K562 (cell line): Measurements from ENCODE around the gene ARHGDIA. TPM values are rescaled to one million over a fixed set of nuclear protein-coding genes. Genes with fewer than 3 reads are reported as not detected.

Experiments used
- ATAC-seq: fragments of 200-7000 bp; cut with Tn5 transposase; 3 replicates; pipeline ENCODE4 v1.9.1; 2020; ENCODE audit warnings: moderate library complexity
- BruUV-seq: library from RNA; stranded (reverse); fragments of 400-500 nt; replicated peaks from 2 replicates; lab custom pipeline; 2021; lab: Mats Ljungman, UMichigan
- CTCF ChIA-PET: fragments of 300-600 bp; formaldehyde crosslinking; extraction: SDS; loops from one replicate; lab custom pipeline; 2021; ENCODE audit warnings: low intra/inter-chr PET ratio; lab: Yijun Ruan, JAX
- POLR2A ChIA-PET: fragments of 300-600, 350-650 bp; sonication (Branson Sonifier 250); formaldehyde crosslinking; extraction: SDS; loops from one replicate; lab custom pipeline; 2021; ENCODE audit warnings: antibody characterized with exemption, inconsistent platforms; lab: Yijun Ruan, JAX
- DNase-seq, 4 experiments: peaks; one replicate each; pipeline versions ENCODE4 v3.0.0 to v3.0.0-alpha.2; 2011 to 2018; ENCODE audit warnings: low spot score in 3 of 4, mixed read lengths in 3 of 4; ENCODE audit errors: extremely low read depth in 1 of 4
- FAIRE-seq: peaks from 2 replicates; lab custom pipeline; 2011; peaks lifted over from hg19 to GRCh38; lab: Jason Lieb, UNC
- H2AFZ ChIP-seq: 2 replicates; pipeline ENCODE4 v1.6.0; 2011; ENCODE audit warnings: low read depth, low read length, control low read depth, inconsistent platforms
- H3K27ac ChIP-seq: fragments of 200-600 bp; 3 replicates; pipeline ENCODE4 v1.8.0; 2011; ENCODE audit warnings: low read depth, mild to moderate bottlenecking, control low read depth, inconsistent platforms, low read length, moderate library complexity, mixed read lengths; ENCODE audit errors: extremely low read depth
- H3K27me3 ChIP-seq, 2 experiments: fragments of 300-600 bp in 1 of 2; 2 replicates in 1 of 2; 3 replicates in 1 of 2; pipeline versions ENCODE4 v1.6.0 to v1.8.0; 2011; ENCODE audit warnings: inconsistent platforms in 2 of 2, low read length in 2 of 2, mild to moderate bottlenecking in 1 of 2, mixed read lengths in 1 of 2, moderate library complexity in 1 of 2; ENCODE audit not compliant: control insufficient read depth in 2 of 2, insufficient read depth in 2 of 2
- H3K36me3 ChIP-seq: fragments of 300-600 bp; 3 replicates; pipeline ENCODE4 v1.8.0; 2011; ENCODE audit warnings: mild to moderate bottlenecking, low read length, inconsistent platforms; ENCODE audit not compliant: control insufficient read depth, insufficient read depth
- H3K4me1 ChIP-seq, 2 experiments: fragments of 200-600 bp in 1 of 2; replicated peaks in 1 of 2; 2 replicates in 1 of 2; 3 replicates in 1 of 2; pipeline versions ENCODE4 v1.5.1 to v1.8.0; 2011; ENCODE audit warnings: inconsistent platforms in 2 of 2, low read length in 2 of 2, mild to moderate bottlenecking in 1 of 2, mixed read lengths in 1 of 2, moderate library complexity in 1 of 2; ENCODE audit not compliant: control insufficient read depth in 2 of 2, insufficient read depth in 2 of 2
- H3K4me2 ChIP-seq: 2 replicates; pipeline ENCODE4 v1.6.1; 2011; ENCODE audit warnings: low read length, control low read depth, inconsistent platforms, mixed read lengths; ENCODE audit not compliant: insufficient read depth
- H3K4me3 ChIP-seq: fragments of 200-600 bp; sonication (generic), shearing (Covaris generic); 2 replicates; pipeline ENCODE4 v1.5.1; 2016; ENCODE audit warnings: control low read depth, inconsistent platforms
- H3K79me2 ChIP-seq: fragments of 200-600 bp; 3 replicates; pipeline ENCODE4 v1.8.0; 2011; ENCODE audit warnings: low read length, inconsistent platforms; ENCODE audit not compliant: control insufficient read depth, insufficient read depth
- H3K9ac ChIP-seq, 2 experiments: 2 replicates each; pipeline versions ENCODE4 v1.6.0 to v1.6.1; 2011; ENCODE audit warnings: low read depth in 2 of 2, low read length in 2 of 2, control low read depth in 1 of 2, inconsistent platforms in 1 of 2, mild to moderate bottlenecking in 1 of 2, mixed read lengths in 1 of 2; ENCODE audit not compliant: insufficient read depth in 1 of 2
- H3K9me1 ChIP-seq: one replicate; pipeline ENCODE4 v1.6.0; 2011; ENCODE audit warnings: inconsistent platforms, mild to moderate bottlenecking, low read length, moderate library complexity; ENCODE audit not compliant: control insufficient read depth, insufficient read depth
- H3K9me3 ChIP-seq: replicated peaks from 2 replicates; pipeline ENCODE4 v1.5.1; 2011; ENCODE audit warnings: low read depth, low read length, inconsistent platforms; ENCODE audit not compliant: control insufficient read depth, insufficient read depth
- H4K20me1 ChIP-seq: replicated peaks from 2 replicates; pipeline ENCODE4 v1.6.1; 2011; ENCODE audit warnings: low read length, inconsistent platforms, mixed read lengths; ENCODE audit not compliant: control insufficient read depth, insufficient read depth
- FOXA3 ChIP-seq, 2 experiments: fragments of 450-650 bp in 1 of 2; sonication (generic) in 1 of 2; formaldehyde crosslinking; IDR thresholded peaks in 1 of 2; conservative IDR thresholded peaks in 1 of 2; 2 replicates each; pipeline versions ENCODE4 v1.4.0 to v1.8.0; 2020 to 2022; ENCODE audit warnings: mild to moderate bottlenecking in 2 of 2, missing genetic modification reagents in 1 of 2
- FOXP1 ChIP-seq: sonication (generic); formaldehyde crosslinking; IDR thresholded peaks from 2 replicates; pipeline ENCODE4 v1.8.0; 2022; ENCODE audit warnings: mild to moderate bottlenecking, missing genetic modification reagents
- FUS ChIP-seq: fragments of 200-400 bp; formaldehyde crosslinking; optimal IDR thresholded peaks from 2 replicates; pipeline ENCODE3; 2017; ENCODE audit warnings: low read depth, low read length
- KLF10 ChIP-seq: fragments of 250-450 bp; sonication (Bioruptor Pico); IDR thresholded peaks from 2 replicates; pipeline ENCODE4 v1.6.1; 2021; ENCODE audit warnings: matching md5 sums
- NCOA6 ChIP-seq: fragments of 450-650 bp; IDR thresholded peaks from 2 replicates; pipeline ENCODE4 v1.6.1; 2017; ENCODE audit warnings: mild to moderate bottlenecking
- POLR2AphosphoS5 ChIP-seq: IDR thresholded peaks from 2 replicates; pipeline ENCODE4 v1.6.1; 2011; ENCODE audit warnings: mild to moderate bottlenecking, low read depth, low read length, moderate library complexity; ENCODE audit not compliant: control insufficient read depth, insufficient read depth
- POLR2G ChIP-seq: fragments of 200-400 bp; formaldehyde crosslinking; IDR thresholded peaks from 2 replicates; pipeline ENCODE4 v1.6.1; 2017; ENCODE audit warnings: low read depth, mild to moderate bottlenecking, antibody characterized with exemption, low read length, moderate library complexity
- RBM22 ChIP-seq: fragments of 200-400 bp; formaldehyde crosslinking; IDR thresholded peaks from 2 replicates; pipeline ENCODE4 v1.6.1; 2018; ENCODE audit warnings: low read length, low read depth; ENCODE audit not compliant: poor library complexity, severe bottlenecking
- RFX7 ChIP-seq: fragments of 250-450 bp; sonication (Bioruptor Pico); IDR thresholded peaks from 2 replicates; pipeline ENCODE4 v1.5.1; 2021; ENCODE audit warnings: mild to moderate bottlenecking
- SOX6 ChIP-seq: fragments of 450-650 bp; IDR thresholded peaks from 2 replicates; pipeline ENCODE4 v1.6.1; 2014; ENCODE audit warnings: mild to moderate bottlenecking
- SRSF7 ChIP-seq: fragments of 200-400 bp; formaldehyde crosslinking; optimal IDR thresholded peaks from 2 replicates; pipeline ENCODE3; 2017; ENCODE audit warnings: mild to moderate bottlenecking, low read depth, low read length
- TCFL5 ChIP-seq: fragments of 250-450 bp; sonication (Bioruptor Pico); conservative IDR thresholded peaks from 2 replicates; pipeline ENCODE4 v1.6.1; 2021; ENCODE audit warnings: mild to moderate bottlenecking, moderate library complexity, matching md5 sums
- THAP7 ChIP-seq: fragments of 250-450 bp; sonication (Bioruptor Pico); IDR thresholded peaks from 2 replicates; pipeline ENCODE4 v1.5.0; 2021
- UBTF ChIP-seq, 2 experiments: IDR thresholded peaks; 2 replicates each; pipeline ENCODE4 v1.6.1; 2012; ENCODE audit warnings: improper control_type of control experiment in 2 of 2, low read depth in 2 of 2, low read length in 2 of 2, borderline replicate concordance in 1 of 2
- ZFP91 ChIP-seq: sonication (generic); formaldehyde crosslinking; IDR thresholded peaks from 2 replicates; pipeline ENCODE4 v1.8.0; 2022; ENCODE audit warnings: mild to moderate bottlenecking, missing genetic modification reagents
- ZNF184 ChIP-seq: sonication (generic); formaldehyde crosslinking; IDR thresholded peaks from 2 replicates; pipeline ENCODE4 v1.5.0; 2020; ENCODE audit warnings: missing genetic modification reagents
- ZNF444 ChIP-seq: fragments of 250-450 bp; sonication (Bioruptor Pico); IDR thresholded peaks from 2 replicates; pipeline ENCODE4 v1.4.0; 2020; ENCODE audit warnings: mild to moderate bottlenecking, moderate library complexity
- WGBS: fragments of 100-300 bp; shearing (Covaris generic); methylation state at CpG from one replicate; pipeline ENCODE4 v1.1.6; 2016; ENCODE audit warnings: low coverage, mixed read lengths; ENCODE audit not compliant: insufficient coverage; ENCODE audit errors: missing lambda C conversion rate; 5-methylcytosine and 5-hydroxymethylcytosine counted together
- in situ Hi-C: fragments of 300-500 bp; cut with MboI; formaldehyde crosslinking; loops from 4 replicates; pipeline ENCODE4 v1.15.0; 2018; ENCODE audit warnings: inconsistent platforms, mixed read lengths
- intact Hi-C: fragments of 100-400 bp; cut with micrococcal nuclease; formaldehyde crosslinking; loops from 2 replicates; pipeline ENCODE4 v1.14.2; 2022
- polyA plus RNA-seq, 8 experiments: library from polyadenylated mRNA; depleted of rRNA in 4 of 8; stranded (reverse) in 5 of 8; unstranded in 3 of 8; fragments of >200 nt; fragmentation: Nextera tagmentation in 2 of 8; fragmentation: Illumina TruSeq in 1 of 8; extraction: Ambion mirVana in 2 of 8; extraction: Trizol in 1 of 8; gene quantifications; 2 replicates each; pipeline versions ENCODE4 v1.2.1 to v1.2.3, GENCODE V29; 2011 to 2014; ENCODE audit warnings: inconsistent platforms in 1 of 8, missing spikeins in 1 of 8
- total RNA-seq, 7 experiments: library from RNA; depleted of rRNA in 6 of 7; stranded (reverse); fragments of >200 nt in 6 of 7; fragmentation: Illumina TruSeq in 2 of 7; extraction: Trizol in 2 of 7; gene quantifications; 2 replicates each; pipeline versions ENCODE4 v1.2.1 to v1.2.3, GENCODE V29; 2011 to 2021; ENCODE audit warnings: low replicate concordance in 1 of 7
- TF ChIP-seq, protein P1 (sequence below): sonication (generic); formaldehyde crosslinking; IDR thresholded peaks from 2 replicates; pipeline ENCODE4 v1.8.0; 2022; ENCODE audit warnings: missing genetic modification reagents, mild to moderate bottlenecking, moderate library complexity, borderline replicate concordance

ARHGDIA gene
- total and polyA plus RNA-seq, 9 of the 15 experiments (the other 6 are each of a cell fraction or from before 2014, with no cell fraction given), result 9.6 to 340 (median 97.6) TPM

- H3K4me3 ChIP-seq, result no peak overlapping the region
- no peak overlapping the region for H3K27ac ChIP-seq
- TF ChIP-seq FOXP1 (CRISPR knock-in tag) (no peak), RBM22 (peak; percentile 10), SOX6 (no peak), ZFP91 (CRISPR knock-in tag) (no peak), TCFL5 (no peak), FOXA3 (CRISPR knock-in tag; conservative IDR thresholded peaks at IDR 0.05 in 1 of 2, IDR thresholded peaks at IDR 0.05 in 1 of 2) (no peak), KLF10 (CRISPR knock-in tag) (no peak), POLR2AphosphoS5 (no peak), ZNF444 (CRISPR knock-in tag) (no peak), FUS (no peak), POLR2G (peak; percentile 43), SRSF7 (no peak), ZNF184 (CRISPR knock-in tag) (no peak), NCOA6 (no peak), THAP7 (CRISPR knock-in tag) (no peak), RFX7 (CRISPR knock-in tag) (no peak), UBTF (IDR thresholded peaks at IDR 0.05; ENCODE audit: borderline replicate concordance in 1 of 2, low read depth in 2 of 2, low read length in 2 of 2) (no peak)
- TF ChIP-seq, protein P1, sequence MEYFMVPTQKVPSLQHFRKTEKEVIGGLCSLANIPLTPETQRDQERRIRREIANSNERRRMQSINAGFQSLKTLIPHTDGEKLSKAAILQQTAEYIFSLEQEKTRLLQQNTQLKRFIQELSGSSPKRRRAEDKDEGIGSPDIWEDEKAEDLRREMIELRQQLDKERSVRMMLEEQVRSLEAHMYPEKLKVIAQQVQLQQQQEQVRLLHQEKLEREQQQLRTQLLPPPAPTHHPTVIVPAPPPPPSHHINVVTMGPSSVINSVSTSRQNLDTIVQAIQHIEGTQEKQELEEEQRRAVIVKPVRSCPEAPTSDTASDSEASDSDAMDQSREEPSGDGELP (CRISPR knock-in tag), result peak; percentile 14; the same call in 1 of the 2 replicates
Measured at GRCh38 chr17:81885454-81885853, 14.3 kb upstream of the ARHGDIA start.

More at GRCh38 chr17:81885454-81885853, 14.3 kb upstream of the ARHGDIA start:
- no peak overlapping the region for H3K4me2 ChIP-seq
- peak overlapping the region in 1 of 2 experiments; percentile 57; a peak in 1 of 4 replicates for H3K9ac ChIP-seq
- H3K36me3 ChIP-seq, result peaks cover 92% of the 10 kb centered on the region
- intact Hi-C loops, result no loop called here
- DNase-seq, result no peak
- WGBS, result 78% methylated on average over 10 of the region's 10 CpGs
- BruUV-seq, result no TSS peak
- H3K9me3 ChIP-seq, result no peaks in the 10 kb centered on the region
- H3K27me3 ChIP-seq, result no peaks in the 10 kb centered on the region
- H3K4me1 ChIP-seq, result peaks cover 8 to 33% of the 10 kb centered on the region in 2 experiments; a peak in 4 of 5 replicates
- H4K20me1 ChIP-seq, result 0 out of 2 replicates have a peak, but pooled peaks cover 4% of the 10 kb centered on the region
- no peak for FAIRE-seq
- no peak overlapping the region for H2AFZ ChIP-seq
- H3K79me2 ChIP-seq, result peaks cover 43% of the 10 kb centered on the region
- ChIA-PET CTCF (no interaction called here), POLR2A (interaction anchor here (0.5 to 10.5 kb wide), 10 partner anchors 9 to 669 kb away, joined by 3 to 85 read pairs (median 4); partner anchors contain the start of gene SIRT7)
- ATAC-seq, result no peak
- in situ Hi-C loops, result no loop called here
- H3K9me1 ChIP-seq, result peaks cover 5% of the 10 kb centered on the region
